ENCODE data around the gene AGPAT4.
"Not testable (repeated sequence)": the region's sequence is repeated elsewhere in the genome, so short reads cannot be mapped to it uniquely, and the experiment has no call there.

The AGPAT4 gene

GRCh38 chr6:161273752-161274487, at the start of gene AGPAT4:
AGPAT4 (minus strand) TSS chr6:161274061; CDS start chr6:161232213, 41,848 bp downstream.
- no peak for TF ChIP-seq CTCF (conservative IDR thresholded peaks at IDR 0.05; ENCODE audit: low read length)
- H3K4me3 ChIP-seq (ENCODE audit: low read length) = peak within 1 kb of the TSS; percentile 82
- DNase-seq (ENCODE audit: low read depth) = peak; percentile 97

GRCh38 chr6:161319231-161319630, 45.4 kb upstream of the AGPAT4 start:
- no peak for TF ChIP-seq CTCF (conservative IDR thresholded peaks at IDR 0.05; ENCODE audit: low read length)
- no peak for DNase-seq (ENCODE audit: low read depth)

GRCh38 chr6:161318456-161318855, 44.6 kb upstream of the AGPAT4 start:
- no peak overlapping the region for H3K4me3 ChIP-seq (ENCODE audit: low read length)
- TF ChIP-seq CTCF (conservative IDR thresholded peaks at IDR 0.05; ENCODE audit: low read length) = no peak
- DNase-seq (ENCODE audit: low read depth) = no peak

More at GRCh38 chr6:161319231-161319630, 45.4 kb upstream of the AGPAT4 start:
- no peak overlapping the region for H3K4me3 ChIP-seq (ENCODE audit: low read length)

- H3K4me3 ChIP-seq (ENCODE audit: low read length) = no peak overlapping the region
- TF ChIP-seq CTCF (conservative IDR thresholded peaks at IDR 0.05; ENCODE audit: low read length) = no peak
- DNase-seq (ENCODE audit: low read depth) = no peak
Observed at GRCh38 chr6:161316531-161316930, 42.7 kb upstream of the AGPAT4 start.

GRCh38 chr6:161315246-161315917, 41.5 kb upstream of the AGPAT4 start:
- DNase-seq (ENCODE audit: low read depth); H3K4me3 ChIP-seq (ENCODE audit: low read length): not testable (repeated sequence)

- not testable (repeated sequence) for H3K4me3 ChIP-seq (ENCODE audit: low read length); DNase-seq (ENCODE audit: low read depth)
Observed at GRCh38 chr6:161314541-161315245, 40.8 kb upstream of the AGPAT4 start.

- no peak for TF ChIP-seq CTCF (conservative IDR thresholded peaks at IDR 0.05; ENCODE audit: low read length)
- DNase-seq (ENCODE audit: low read depth) = no peak
- H3K4me3 ChIP-seq (ENCODE audit: low read length) = no peak overlapping the region
Observed at GRCh38 chr6:161313940-161314509, 40.2 kb upstream of the AGPAT4 start.

- H3K4me3 ChIP-seq (ENCODE audit: low read length); DNase-seq (ENCODE audit: low read depth): not testable (repeated sequence)
Observed at GRCh38 chr6:161313475-161313874, 39.6 kb upstream of the AGPAT4 start.

- not testable (repeated sequence) for DNase-seq (ENCODE audit: low read depth)
Observed at GRCh38 chr6:161309774-161310173, 35.9 kb upstream of the AGPAT4 start.

More at GRCh38 chr6:161309774-161310173, 35.9 kb upstream of the AGPAT4 start:
- H3K4me3 ChIP-seq (ENCODE audit: low read length) = not testable (repeated sequence)
